SK-N-SH treated with all-trans-retinoic acid at 6 μM for 48 hours (cell line): ENCODE data around the gene CADM1.

Experiments
- ATAC-seq: fragments of 200-7000 bp; cut with Tn5 transposase; 3 replicates; pipeline ENCODE4 v1.9.1; 2020; ENCODE audit warnings: mild to moderate bottlenecking, moderate library complexity
- ARNTL ChIP-seq: fragments of 450-650 bp; formaldehyde crosslinking; IDR thresholded peaks from 2 replicates; pipeline ENCODE4 v1.5.0; 2020; ENCODE audit warnings: low read depth, mild to moderate bottlenecking, moderate library complexity, borderline replicate concordance
- BACH2 ChIP-seq: fragments of 250-450 bp; sonication (Bioruptor Pico); IDR thresholded peaks from 2 replicates; pipeline ENCODE4 v1.9.0; 2021; ENCODE audit warnings: mild to moderate bottlenecking, borderline replicate concordance
- CSDC2 ChIP-seq: fragments of 250-450 bp; sonication (Bioruptor Pico); IDR thresholded peaks from 2 replicates; pipeline ENCODE4 v1.5.0; 2020; ENCODE audit warnings: mild to moderate bottlenecking, moderate library complexity
- ESRRG ChIP-seq: fragments of 250-450 bp; sonication (Bioruptor Pico); IDR thresholded peaks from 2 replicates; pipeline ENCODE4 v1.6.1; 2021; ENCODE audit warnings: mild to moderate bottlenecking
- GLIS3 ChIP-seq: fragments of 250-450 bp; sonication (Bioruptor Pico); IDR thresholded peaks from 2 replicates; pipeline ENCODE4 v1.5.0; 2020; ENCODE audit warnings: mild to moderate bottlenecking, moderate library complexity
- ISL1 ChIP-seq: fragments of 250-450 bp; sonication (Bioruptor Pico); IDR thresholded peaks from 2 replicates; pipeline ENCODE4 v2.1.2; 2022; ENCODE audit warnings: mild to moderate bottlenecking, moderate library complexity
- OSR1 ChIP-seq: fragments of 250-450 bp; sonication (Bioruptor Pico); IDR thresholded peaks from 2 replicates; pipeline ENCODE4 v1.8.0; 2022; ENCODE audit warnings: moderate library complexity, mild to moderate bottlenecking, inconsistent platforms
- PPARA ChIP-seq: fragments of 250-450 bp; sonication (Bioruptor Pico); IDR thresholded peaks from 2 replicates; pipeline ENCODE4 v1.5.0; 2020; ENCODE audit warnings: mild to moderate bottlenecking, borderline replicate concordance
- RARB ChIP-seq: fragments of 250-450 bp; sonication (Bioruptor Pico); IDR thresholded peaks from 2 replicates; pipeline ENCODE4 v1.8.0; 2021; ENCODE audit warnings: mild to moderate bottlenecking, moderate library complexity
- SNAI2 ChIP-seq: fragments of 250-450 bp; sonication (Bioruptor Pico); IDR thresholded peaks from 2 replicates; pipeline ENCODE4 v1.5.0; 2020; ENCODE audit warnings: mild to moderate bottlenecking, moderate library complexity
- TCF4 ChIP-seq: fragments of 250-450 bp; sonication (Bioruptor Pico); IDR thresholded peaks from 2 replicates; pipeline ENCODE4 v1.8.0; 2021; ENCODE audit warnings: mild to moderate bottlenecking, moderate library complexity, borderline replicate concordance
- TOX ChIP-seq: fragments of 250-450 bp; sonication (Bioruptor Pico); IDR thresholded peaks from 2 replicates; pipeline ENCODE4 v1.8.0; 2021; ENCODE audit warnings: mild to moderate bottlenecking, moderate library complexity, borderline replicate concordance
- ZC3H10 ChIP-seq: fragments of 250-450 bp; sonication (Bioruptor Pico); IDR thresholded peaks from 2 replicates; pipeline ENCODE4 v1.5.1; 2021; ENCODE audit warnings: mild to moderate bottlenecking, moderate library complexity
- ZFP3 ChIP-seq: fragments of 250-450 bp; sonication (Bioruptor Pico); IDR thresholded peaks from 2 replicates; pipeline ENCODE4 v1.5.0; 2020; ENCODE audit warnings: mild to moderate bottlenecking, moderate library complexity
- ZFP30 ChIP-seq: fragments of 450-650 bp; formaldehyde crosslinking; IDR thresholded peaks from 2 replicates; pipeline ENCODE4 v1.5.0; 2022; ENCODE audit warnings: mild to moderate bottlenecking, moderate library complexity
- ZNF565 ChIP-seq: fragments of 450-650 bp; formaldehyde crosslinking; conservative IDR thresholded peaks from 2 replicates; pipeline ENCODE4 v1.5.0; 2020; ENCODE audit warnings: low read depth, mild to moderate bottlenecking, moderate library complexity
- ZNF70 ChIP-seq: fragments of 450-650 bp; formaldehyde crosslinking; IDR thresholded peaks from 2 replicates; pipeline ENCODE4 v1.5.0; 2020; ENCODE audit warnings: mild to moderate bottlenecking, moderate library complexity
- ZNF8 ChIP-seq: fragments of 450-650 bp; formaldehyde crosslinking; IDR thresholded peaks from 2 replicates; pipeline ENCODE4 v1.5.0; 2020; ENCODE audit warnings: mild to moderate bottlenecking, moderate library complexity
- TF ChIP-seq, protein P1 (sequence below): fragments of 250-450 bp; sonication (Bioruptor Pico); IDR thresholded peaks from 2 replicates; pipeline ENCODE4 v1.8.0; 2020; ENCODE audit warnings: mild to moderate bottlenecking, moderate library complexity, borderline replicate concordance
- TF ChIP-seq, protein P2 (sequence below): fragments of 250-450 bp; sonication (Bioruptor Pico); IDR thresholded peaks from 2 replicates; pipeline ENCODE4 v1.5.1; 2020; ENCODE audit warnings: low read depth, mild to moderate bottlenecking, moderate library complexity
- TF ChIP-seq, protein P3 (sequence below): fragments of 250-450 bp; sonication (Bioruptor Pico); IDR thresholded peaks from 2 replicates; pipeline ENCODE4 v1.8.0; 2021; ENCODE audit warnings: low read depth, mild to moderate bottlenecking, moderate library complexity, borderline replicate concordance
- TF ChIP-seq, protein P4 (sequence below): fragments of 250-450 bp; sonication (Bioruptor Pico); IDR thresholded peaks from 2 replicates; pipeline ENCODE4 v1.5.0; 2020; ENCODE audit warnings: mild to moderate bottlenecking, moderate library complexity
- TF ChIP-seq, protein P5 (sequence below): fragments of 250-450 bp; sonication (Bioruptor Pico); IDR thresholded peaks from 2 replicates; pipeline ENCODE4 v1.5.1; 2021; ENCODE audit warnings: mild to moderate bottlenecking, moderate library complexity

CADM1 gene

DNA sequence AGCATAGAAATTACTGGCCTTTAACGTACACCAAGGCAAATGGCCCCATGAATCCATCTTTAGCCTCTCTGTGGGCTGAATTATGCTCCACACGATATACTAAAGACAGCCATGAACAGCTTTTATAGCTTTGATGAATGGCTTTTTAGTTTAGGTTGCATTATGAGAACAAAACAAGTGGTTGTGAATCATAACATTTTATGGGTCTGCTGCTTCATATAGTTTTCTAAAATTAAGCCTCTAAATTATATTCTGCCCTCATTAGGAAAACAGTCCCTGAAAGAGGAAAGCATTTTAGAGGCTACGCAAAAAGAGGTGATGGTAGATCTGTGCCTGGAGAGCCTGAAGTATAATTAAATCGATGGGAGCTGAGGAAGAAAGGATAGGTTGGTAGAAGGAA, 221.3 kb downstream of the CADM1 start:
- no peak for ATAC-seq
- TF ChIP-seq PPARA (CRISPR knock-in tag) = no peak
- no peak for TF ChIP-seq TCF4 (CRISPR knock-in tag)
- no peak for TF ChIP-seq TOX (CRISPR knock-in tag)
- TF ChIP-seq ZNF70 (CRISPR knock-in tag) = no peak
- TF ChIP-seq, protein P1, sequence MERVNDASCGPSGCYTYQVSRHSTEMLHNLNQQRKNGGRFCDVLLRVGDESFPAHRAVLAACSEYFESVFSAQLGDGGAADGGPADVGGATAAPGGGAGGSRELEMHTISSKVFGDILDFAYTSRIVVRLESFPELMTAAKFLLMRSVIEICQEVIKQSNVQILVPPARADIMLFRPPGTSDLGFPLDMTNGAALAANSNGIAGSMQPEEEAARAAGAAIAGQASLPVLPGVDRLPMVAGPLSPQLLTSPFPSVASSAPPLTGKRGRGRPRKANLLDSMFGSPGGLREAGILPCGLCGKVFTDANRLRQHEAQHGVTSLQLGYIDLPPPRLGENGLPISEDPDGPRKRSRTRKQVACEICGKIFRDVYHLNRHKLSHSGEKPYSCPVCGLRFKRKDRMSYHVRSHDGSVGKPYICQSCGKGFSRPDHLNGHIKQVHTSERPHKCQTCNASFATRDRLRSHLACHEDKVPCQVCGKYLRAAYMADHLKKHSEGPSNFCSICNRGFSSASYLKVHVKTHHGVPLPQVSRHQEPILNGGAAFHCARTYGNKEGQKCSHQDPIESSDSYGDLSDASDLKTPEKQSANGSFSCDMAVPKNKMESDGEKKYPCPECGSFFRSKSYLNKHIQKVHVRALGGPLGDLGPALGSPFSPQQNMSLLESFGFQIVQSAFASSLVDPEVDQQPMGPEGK (CRISPR knock-in tag) = no peak
- TF ChIP-seq ESRRG (CRISPR knock-in tag) = no peak
- TF ChIP-seq BACH2 (CRISPR knock-in tag) = no peak
- no peak for TF ChIP-seq ISL1 (CRISPR knock-in tag)
- TF ChIP-seq, protein P2, sequence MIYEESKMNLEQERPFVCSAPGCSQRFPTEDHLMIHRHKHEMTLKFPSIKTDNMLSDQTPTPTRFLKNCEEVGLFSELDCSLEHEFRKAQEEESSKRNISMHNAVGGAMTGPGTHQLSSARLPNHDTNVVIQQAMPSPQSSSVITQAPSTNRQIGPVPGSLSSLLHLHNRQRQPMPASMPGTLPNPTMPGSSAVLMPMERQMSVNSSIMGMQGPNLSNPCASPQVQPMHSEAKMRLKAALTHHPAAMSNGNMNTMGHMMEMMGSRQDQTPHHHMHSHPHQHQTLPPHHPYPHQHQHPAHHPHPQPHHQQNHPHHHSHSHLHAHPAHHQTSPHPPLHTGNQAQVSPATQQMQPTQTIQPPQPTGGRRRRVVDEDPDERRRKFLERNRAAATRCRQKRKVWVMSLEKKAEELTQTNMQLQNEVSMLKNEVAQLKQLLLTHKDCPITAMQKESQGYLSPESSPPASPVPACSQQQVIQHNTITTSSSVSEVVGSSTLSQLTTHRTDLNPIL (CRISPR knock-in tag) = no peak
- TF ChIP-seq RARB (CRISPR knock-in tag) = no peak
- no peak for TF ChIP-seq ZNF8 (CRISPR knock-in tag)
- TF ChIP-seq, protein P3, sequence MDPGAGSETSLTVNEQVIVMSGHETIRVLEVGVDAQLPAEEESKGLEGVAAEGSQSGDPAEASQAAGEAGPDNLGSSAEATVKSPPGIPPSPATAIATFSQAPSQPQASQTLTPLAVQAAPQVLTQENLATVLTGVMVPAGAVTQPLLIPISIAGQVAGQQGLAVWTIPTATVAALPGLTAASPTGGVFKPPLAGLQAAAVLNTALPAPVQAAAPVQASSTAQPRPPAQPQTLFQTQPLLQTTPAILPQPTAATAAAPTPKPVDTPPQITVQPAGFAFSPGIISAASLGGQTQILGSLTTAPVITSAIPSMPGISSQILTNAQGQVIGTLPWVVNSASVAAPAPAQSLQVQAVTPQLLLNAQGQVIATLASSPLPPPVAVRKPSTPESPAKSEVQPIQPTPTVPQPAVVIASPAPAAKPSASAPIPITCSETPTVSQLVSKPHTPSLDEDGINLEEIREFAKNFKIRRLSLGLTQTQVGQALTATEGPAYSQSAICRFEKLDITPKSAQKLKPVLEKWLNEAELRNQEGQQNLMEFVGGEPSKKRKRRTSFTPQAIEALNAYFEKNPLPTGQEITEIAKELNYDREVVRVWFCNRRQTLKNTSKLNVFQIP = no peak
- TF ChIP-seq, protein P4, sequence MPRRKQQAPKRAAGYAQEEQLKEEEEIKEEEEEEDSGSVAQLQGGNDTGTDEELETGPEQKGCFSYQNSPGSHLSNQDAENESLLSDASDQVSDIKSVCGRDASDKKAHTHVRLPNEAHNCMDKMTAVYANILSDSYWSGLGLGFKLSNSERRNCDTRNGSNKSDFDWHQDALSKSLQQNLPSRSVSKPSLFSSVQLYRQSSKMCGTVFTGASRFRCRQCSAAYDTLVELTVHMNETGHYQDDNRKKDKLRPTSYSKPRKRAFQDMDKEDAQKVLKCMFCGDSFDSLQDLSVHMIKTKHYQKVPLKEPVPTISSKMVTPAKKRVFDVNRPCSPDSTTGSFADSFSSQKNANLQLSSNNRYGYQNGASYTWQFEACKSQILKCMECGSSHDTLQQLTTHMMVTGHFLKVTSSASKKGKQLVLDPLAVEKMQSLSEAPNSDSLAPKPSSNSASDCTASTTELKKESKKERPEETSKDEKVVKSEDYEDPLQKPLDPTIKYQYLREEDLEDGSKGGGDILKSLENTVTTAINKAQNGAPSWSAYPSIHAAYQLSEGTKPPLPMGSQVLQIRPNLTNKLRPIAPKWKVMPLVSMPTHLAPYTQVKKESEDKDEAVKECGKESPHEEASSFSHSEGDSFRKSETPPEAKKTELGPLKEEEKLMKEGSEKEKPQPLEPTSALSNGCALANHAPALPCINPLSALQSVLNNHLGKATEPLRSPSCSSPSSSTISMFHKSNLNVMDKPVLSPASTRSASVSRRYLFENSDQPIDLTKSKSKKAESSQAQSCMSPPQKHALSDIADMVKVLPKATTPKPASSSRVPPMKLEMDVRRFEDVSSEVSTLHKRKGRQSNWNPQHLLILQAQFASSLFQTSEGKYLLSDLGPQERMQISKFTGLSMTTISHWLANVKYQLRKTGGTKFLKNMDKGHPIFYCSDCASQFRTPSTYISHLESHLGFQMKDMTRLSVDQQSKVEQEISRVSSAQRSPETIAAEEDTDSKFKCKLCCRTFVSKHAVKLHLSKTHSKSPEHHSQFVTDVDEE (CRISPR knock-in tag) = no peak
- TF ChIP-seq ZNF565 (CRISPR knock-in tag) = no peak
- TF ChIP-seq ZFP30 (CRISPR knock-in tag) = no peak
- no peak for TF ChIP-seq GLIS3
- no peak for TF ChIP-seq SNAI2 (CRISPR knock-in tag)
- TF ChIP-seq, protein P5, sequence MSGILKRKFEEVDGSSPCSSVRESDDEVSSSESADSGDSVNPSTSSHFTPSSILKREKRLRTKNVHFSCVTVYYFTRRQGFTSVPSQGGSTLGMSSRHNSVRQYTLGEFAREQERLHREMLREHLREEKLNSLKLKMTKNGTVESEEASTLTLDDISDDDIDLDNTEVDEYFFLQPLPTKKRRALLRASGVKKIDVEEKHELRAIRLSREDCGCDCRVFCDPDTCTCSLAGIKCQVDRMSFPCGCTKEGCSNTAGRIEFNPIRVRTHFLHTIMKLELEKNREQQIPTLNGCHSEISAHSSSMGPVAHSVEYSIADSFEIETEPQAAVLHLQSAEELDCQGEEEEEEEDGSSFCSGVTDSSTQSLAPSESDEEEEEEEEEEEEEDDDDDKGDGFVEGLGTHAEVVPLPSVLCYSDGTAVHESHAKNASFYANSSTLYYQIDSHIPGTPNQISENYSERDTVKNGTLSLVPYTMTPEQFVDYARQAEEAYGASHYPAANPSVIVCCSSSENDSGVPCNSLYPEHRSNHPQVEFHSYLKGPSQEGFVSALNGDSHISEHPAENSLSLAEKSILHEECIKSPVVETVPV (CRISPR knock-in tag) = no peak
- no peak for TF ChIP-seq ARNTL

DNA sequence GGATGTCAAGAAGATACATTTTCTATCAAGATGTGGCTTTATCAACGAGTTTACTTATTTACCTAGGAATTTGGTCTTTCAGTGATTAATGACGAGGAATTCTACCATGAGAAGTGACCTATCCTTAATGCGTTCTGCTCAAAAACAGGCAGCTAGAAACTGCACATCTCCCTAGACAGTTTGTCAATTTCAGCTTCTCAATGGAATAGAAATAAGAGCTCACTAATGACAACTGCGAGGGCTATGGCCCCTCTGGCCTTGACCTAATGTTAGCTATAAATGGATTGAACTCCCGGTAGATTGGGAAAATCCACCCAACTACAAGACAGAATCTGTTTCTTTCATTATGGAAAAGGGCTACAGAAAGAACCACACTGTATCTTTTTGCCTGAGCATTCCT, 223.4 kb downstream of the CADM1 start:
- TF ChIP-seq ZNF8 (CRISPR knock-in tag) (no peak), PPARA (CRISPR knock-in tag) (no peak), CSDC2 (CRISPR knock-in tag) (no peak), ZNF70 (CRISPR knock-in tag) (no peak), OSR1 (CRISPR knock-in tag) (no peak), ZFP3 (no peak), TCF4 (CRISPR knock-in tag) (no peak), ZC3H10 (CRISPR knock-in tag) (no peak), ISL1 (CRISPR knock-in tag) (no peak), GLIS3 (no peak), RARB (CRISPR knock-in tag) (no peak), ESRRG (CRISPR knock-in tag) (no peak), SNAI2 (CRISPR knock-in tag) (no peak), BACH2 (CRISPR knock-in tag) (no peak)
- TF ChIP-seq, protein P2 (CRISPR knock-in tag) = no peak
- TF ChIP-seq, protein P3 = no peak

More for the DNA sequence above, 223.4 kb downstream of the CADM1 start:
- ATAC-seq = no peak
